HepG2 (cell line): ENCODE results near the gene KTN1. TPM values are rescaled to one million over a fixed set of nuclear protein-coding genes. Genes with fewer than 3 reads are reported as not detected.

Source experiments
- AKAP8 ChIP-seq: sonication (generic); formaldehyde crosslinking; IDR thresholded peaks from 2 replicates; pipeline ENCODE4 v1.5.1; 2020; ENCODE audit warnings: mild to moderate bottlenecking, missing genetic modification reagents
- DNMT3B ChIP-seq: conservative IDR thresholded peaks from 2 replicates; pipeline ENCODE4 v1.6.1; 2016; ENCODE audit warnings: missing biosample characterization, control low read depth
- ELF4 ChIP-seq: sonication (generic); formaldehyde crosslinking; IDR thresholded peaks from 2 replicates; pipeline ENCODE4 v1.5.0; 2020; ENCODE audit warnings: missing genetic modification reagents, mild to moderate bottlenecking, moderate library complexity, borderline replicate concordance
- FOXA1 ChIP-seq, 2 experiments: fragments of 450-650 bp in 1 of 2; sonication (generic) in 1 of 2; formaldehyde crosslinking in 1 of 2; IDR thresholded peaks; 2 replicates each; pipeline versions ENCODE4 v1.4.0 to v1.6.1; 2016 to 2020; ENCODE audit warnings: missing genetic modification reagents in 1 of 2
- GABPA ChIP-seq, 2 experiments: IDR thresholded peaks; 2 replicates each; pipeline ENCODE4 v1.6.1; 2011 to 2016; ENCODE audit warnings: low read depth in 2 of 2, low read length in 1 of 2, missing biosample characterization in 1 of 2, missing genetic modification characterization in 1 of 2
- HOXA5 ChIP-seq: sonication (generic); formaldehyde crosslinking; IDR thresholded peaks from 2 replicates; pipeline ENCODE4 v1.4.0; 2020; ENCODE audit warnings: missing genetic modification reagents
- HOXA7 ChIP-seq: sonication (generic); formaldehyde crosslinking; IDR thresholded peaks from 2 replicates; pipeline ENCODE4 v1.8.1; 2022; ENCODE audit warnings: mild to moderate bottlenecking, missing genetic modification reagents, moderate library complexity
- KDM1A ChIP-seq: IDR thresholded peaks from 2 replicates; pipeline ENCODE4 v1.6.1; 2016; ENCODE audit warnings: missing compliant biosample characterization
- MED13 ChIP-seq: sonication (generic); formaldehyde crosslinking; IDR thresholded peaks from 2 replicates; pipeline ENCODE4 v1.5.0; 2020; ENCODE audit warnings: missing genetic modification reagents
- REPIN1 ChIP-seq: sonication (generic); formaldehyde crosslinking; IDR thresholded peaks from 2 replicates; pipeline ENCODE4 v1.8.0; 2022; ENCODE audit warnings: missing genetic modification reagents, low read depth, mild to moderate bottlenecking, borderline replicate concordance
- RFXAP ChIP-seq: sonication (generic); formaldehyde crosslinking; IDR thresholded peaks from 2 replicates; pipeline ENCODE4 v1.4.0; 2020; ENCODE audit warnings: missing genetic modification reagents, borderline replicate concordance
- YEATS2 ChIP-seq: sonication (generic); formaldehyde crosslinking; IDR thresholded peaks from 2 replicates; pipeline ENCODE4 v1.4.0; 2020; ENCODE audit warnings: missing genetic modification reagents, borderline replicate concordance
- ZNF552 ChIP-seq: sonication (generic); formaldehyde crosslinking; IDR thresholded peaks from 2 replicates; pipeline ENCODE4 v1.9.0; 2022; ENCODE audit warnings: missing genetic modification reagents, mild to moderate bottlenecking, borderline replicate concordance
- ZNF564 ChIP-seq: sonication (generic); formaldehyde crosslinking; IDR thresholded peaks from 2 replicates; pipeline ENCODE4 v1.8.1; 2023; ENCODE audit warnings: mild to moderate bottlenecking, missing genetic modification reagents
- ZNF7 ChIP-seq: IDR thresholded peaks from 2 replicates; pipeline ENCODE4 v1.6.1; 2016; ENCODE audit warnings: missing biosample characterization, missing genetic modification reagents
- polyA plus RNA-seq, 8 experiments: library from polyadenylated mRNA; depleted of rRNA in 3 of 8; stranded (reverse) in 7 of 8; unstranded in 1 of 8; fragments of >200 nt; fragmentation: Illumina TruSeq in 4 of 8; extraction: Trizol in 4 of 8; gene quantifications; 2 replicates each; pipeline versions ENCODE4 v1.2.1 to v1.2.3, GENCODE V29; 2011 to 2016; ENCODE audit warnings: low read depth in 4 of 8, missing spikeins in 1 of 8, mixed read lengths in 1 of 8; ENCODE audit not compliant: insufficient read depth in 1 of 8
- total RNA-seq, 5 experiments: library from RNA; depleted of rRNA; stranded (reverse); fragments of >200 nt; fragmentation: Illumina TruSeq; extraction: Trizol; gene quantifications; 2 replicates each; pipeline ENCODE4 v1.2.3, GENCODE V29; 2016; ENCODE audit warnings: low read depth in 1 of 5
- TF ChIP-seq, protein P1 (sequence below): sonication (generic); formaldehyde crosslinking; IDR thresholded peaks from 2 replicates; pipeline ENCODE4 v1.4.0; 2020; ENCODE audit warnings: mild to moderate bottlenecking, missing genetic modification reagents, borderline replicate concordance
- TF ChIP-seq, protein P2 (sequence below): sonication (generic); formaldehyde crosslinking; IDR thresholded peaks from 2 replicates; pipeline ENCODE4 v1.5.0; 2020; ENCODE audit warnings: missing genetic modification reagents, mild to moderate bottlenecking, borderline replicate concordance
- TF ChIP-seq, protein P3 (sequence below): sonication (generic); formaldehyde crosslinking; conservative IDR thresholded peaks from 2 replicates; pipeline ENCODE4 v1.4.0; 2020; ENCODE audit warnings: missing genetic modification reagents
- TF ChIP-seq, protein P4 (sequence below): sonication (generic); formaldehyde crosslinking; IDR thresholded peaks from 2 replicates; pipeline ENCODE4 v1.8.0; 2022; ENCODE audit warnings: missing genetic modification reagents, mild to moderate bottlenecking, moderate library complexity, borderline replicate concordance

KTN1 gene
- total and polyA plus RNA-seq, 2 of the 13 experiments (the other 11 are each of a cell fraction or from before 2014, with no cell fraction given), result 60.6 to 169 TPM

DNA sequence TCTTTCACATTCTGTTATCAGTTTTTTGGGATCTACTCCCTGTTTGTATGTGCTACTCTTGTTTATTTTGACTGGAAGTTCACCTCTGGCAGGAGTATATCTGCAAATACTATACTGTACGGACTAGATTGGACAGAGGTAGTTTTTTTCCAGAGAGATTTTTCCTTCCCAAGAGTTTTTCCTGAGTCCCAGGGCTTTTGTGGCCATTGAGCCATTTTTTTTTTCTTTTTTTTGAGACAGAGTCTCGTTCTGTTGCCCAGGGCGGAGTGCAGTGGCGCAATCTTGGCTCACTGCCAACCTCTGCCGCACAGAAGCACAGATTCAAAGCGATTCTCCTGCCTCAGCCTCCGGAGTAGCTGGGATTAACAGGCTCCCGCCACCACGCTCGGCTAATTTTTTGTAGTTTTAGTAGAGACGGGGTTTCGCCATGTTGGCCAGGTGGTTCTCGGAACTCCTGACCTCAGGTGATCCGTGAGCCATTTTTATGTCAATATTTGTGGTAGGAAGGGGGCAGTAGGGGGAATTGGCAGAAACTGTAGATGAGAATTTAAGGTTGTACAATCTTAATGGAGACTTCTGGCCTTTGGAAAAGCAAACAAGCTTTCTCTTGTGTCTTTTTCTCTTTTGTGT is 19.4 kb downstream of the KTN1 start (continued):
- peak; percentile 84 for TF ChIP-seq FOXA1 (IDR thresholded peaks at IDR 0.05)
- peak; percentile 80 for TF ChIP-seq FOXA1 (CRISPR knock-in tag; IDR thresholded peaks at IDR 0.05)
- peak; percentile 70; the same call in 1 of the 2 replicates for TF ChIP-seq RFXAP (CRISPR knock-in tag)
- TF ChIP-seq GABPA (IDR thresholded peaks at IDR 0.05; ENCODE audit: low read depth, low read length), result no peak
- peak; percentile 56; the same call in 1 of the 2 replicates for TF ChIP-seq GABPA (CRISPR knock-in tag; IDR thresholded peaks at IDR 0.05; ENCODE audit: low read depth)
- TF ChIP-seq DNMT3B, result no peak
- TF ChIP-seq, protein P1, sequence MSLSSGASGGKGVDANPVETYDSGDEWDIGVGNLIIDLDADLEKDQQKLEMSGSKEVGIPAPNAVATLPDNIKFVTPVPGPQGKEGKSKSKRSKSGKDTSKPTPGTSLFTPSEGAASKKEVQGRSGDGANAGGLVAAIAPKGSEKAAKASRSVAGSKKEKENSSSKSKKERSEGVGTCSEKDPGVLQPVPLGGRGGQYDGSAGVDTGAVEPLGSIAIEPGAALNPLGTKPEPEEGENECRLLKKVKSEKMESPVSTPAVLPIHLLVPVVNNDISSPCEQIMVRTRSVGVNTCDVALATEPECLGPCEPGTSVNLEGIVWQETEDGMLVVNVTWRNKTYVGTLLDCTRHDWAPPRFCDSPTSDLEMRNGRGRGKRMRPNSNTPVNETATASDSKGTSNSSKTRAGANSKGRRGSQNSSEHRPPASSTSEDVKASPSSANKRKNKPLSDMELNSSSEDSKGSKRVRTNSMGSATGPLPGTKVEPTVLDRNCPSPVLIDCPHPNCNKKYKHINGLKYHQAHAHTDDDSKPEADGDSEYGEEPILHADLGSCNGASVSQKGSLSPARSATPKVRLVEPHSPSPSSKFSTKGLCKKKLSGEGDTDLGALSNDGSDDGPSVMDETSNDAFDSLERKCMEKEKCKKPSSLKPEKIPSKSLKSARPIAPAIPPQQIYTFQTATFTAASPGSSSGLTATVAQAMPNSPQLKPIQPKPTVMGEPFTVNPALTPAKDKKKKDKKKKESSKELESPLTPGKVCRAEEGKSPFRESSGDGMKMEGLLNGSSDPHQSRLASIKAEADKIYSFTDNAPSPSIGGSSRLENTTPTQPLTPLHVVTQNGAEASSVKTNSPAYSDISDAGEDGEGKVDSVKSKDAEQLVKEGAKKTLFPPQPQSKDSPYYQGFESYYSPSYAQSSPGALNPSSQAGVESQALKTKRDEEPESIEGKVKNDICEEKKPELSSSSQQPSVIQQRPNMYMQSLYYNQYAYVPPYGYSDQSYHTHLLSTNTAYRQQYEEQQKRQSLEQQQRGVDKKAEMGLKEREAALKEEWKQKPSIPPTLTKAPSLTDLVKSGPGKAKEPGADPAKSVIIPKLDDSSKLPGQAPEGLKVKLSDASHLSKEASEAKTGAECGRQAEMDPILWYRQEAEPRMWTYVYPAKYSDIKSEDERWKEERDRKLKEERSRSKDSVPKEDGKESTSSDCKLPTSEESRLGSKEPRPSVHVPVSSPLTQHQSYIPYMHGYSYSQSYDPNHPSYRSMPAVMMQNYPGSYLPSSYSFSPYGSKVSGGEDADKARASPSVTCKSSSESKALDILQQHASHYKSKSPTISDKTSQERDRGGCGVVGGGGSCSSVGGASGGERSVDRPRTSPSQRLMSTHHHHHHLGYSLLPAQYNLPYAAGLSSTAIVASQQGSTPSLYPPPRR (CRISPR knock-in tag), result peak; percentile 93
- peak; percentile 68 for TF ChIP-seq HOXA5 (CRISPR knock-in tag)
- no peak for TF ChIP-seq HOXA7
- no peak for TF ChIP-seq ZNF7
- TF ChIP-seq REPIN1 (CRISPR knock-in tag), result peak; percentile 83; the same call in 1 of the 2 replicates
- TF ChIP-seq ZNF564 (CRISPR knock-in tag), result no peak
- TF ChIP-seq, protein P2, sequence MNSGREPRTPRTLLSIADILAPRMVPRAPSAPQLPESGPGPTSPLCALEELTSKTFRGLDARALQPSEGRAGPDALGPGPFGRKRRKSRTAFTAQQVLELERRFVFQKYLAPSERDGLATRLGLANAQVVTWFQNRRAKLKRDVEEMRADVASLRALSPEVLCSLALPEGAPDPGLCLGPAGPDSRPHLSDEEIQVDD (CRISPR knock-in tag), result no peak
- no peak for TF ChIP-seq ZNF552 (CRISPR knock-in tag)
- TF ChIP-seq MED13 (CRISPR knock-in tag), result no peak
- TF ChIP-seq, protein P3, sequence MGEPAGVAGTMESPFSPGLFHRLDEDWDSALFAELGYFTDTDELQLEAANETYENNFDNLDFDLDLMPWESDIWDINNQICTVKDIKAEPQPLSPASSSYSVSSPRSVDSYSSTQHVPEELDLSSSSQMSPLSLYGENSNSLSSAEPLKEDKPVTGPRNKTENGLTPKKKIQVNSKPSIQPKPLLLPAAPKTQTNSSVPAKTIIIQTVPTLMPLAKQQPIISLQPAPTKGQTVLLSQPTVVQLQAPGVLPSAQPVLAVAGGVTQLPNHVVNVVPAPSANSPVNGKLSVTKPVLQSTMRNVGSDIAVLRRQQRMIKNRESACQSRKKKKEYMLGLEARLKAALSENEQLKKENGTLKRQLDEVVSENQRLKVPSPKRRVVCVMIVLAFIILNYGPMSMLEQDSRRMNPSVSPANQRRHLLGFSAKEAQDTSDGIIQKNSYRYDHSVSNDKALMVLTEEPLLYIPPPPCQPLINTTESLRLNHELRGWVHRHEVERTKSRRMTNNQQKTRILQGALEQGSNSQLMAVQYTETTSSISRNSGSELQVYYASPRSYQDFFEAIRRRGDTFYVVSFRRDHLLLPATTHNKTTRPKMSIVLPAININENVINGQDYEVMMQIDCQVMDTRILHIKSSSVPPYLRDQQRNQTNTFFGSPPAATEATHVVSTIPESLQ (CRISPR knock-in tag), result no peak
- no peak; the same call in 1 of the 2 replicates for TF ChIP-seq KDM1A
- peak; percentile 36; the same call in 1 of the 2 replicates for TF ChIP-seq YEATS2 (CRISPR knock-in tag)
- TF ChIP-seq AKAP8 (CRISPR knock-in tag), result no peak
- TF ChIP-seq, protein P4, sequence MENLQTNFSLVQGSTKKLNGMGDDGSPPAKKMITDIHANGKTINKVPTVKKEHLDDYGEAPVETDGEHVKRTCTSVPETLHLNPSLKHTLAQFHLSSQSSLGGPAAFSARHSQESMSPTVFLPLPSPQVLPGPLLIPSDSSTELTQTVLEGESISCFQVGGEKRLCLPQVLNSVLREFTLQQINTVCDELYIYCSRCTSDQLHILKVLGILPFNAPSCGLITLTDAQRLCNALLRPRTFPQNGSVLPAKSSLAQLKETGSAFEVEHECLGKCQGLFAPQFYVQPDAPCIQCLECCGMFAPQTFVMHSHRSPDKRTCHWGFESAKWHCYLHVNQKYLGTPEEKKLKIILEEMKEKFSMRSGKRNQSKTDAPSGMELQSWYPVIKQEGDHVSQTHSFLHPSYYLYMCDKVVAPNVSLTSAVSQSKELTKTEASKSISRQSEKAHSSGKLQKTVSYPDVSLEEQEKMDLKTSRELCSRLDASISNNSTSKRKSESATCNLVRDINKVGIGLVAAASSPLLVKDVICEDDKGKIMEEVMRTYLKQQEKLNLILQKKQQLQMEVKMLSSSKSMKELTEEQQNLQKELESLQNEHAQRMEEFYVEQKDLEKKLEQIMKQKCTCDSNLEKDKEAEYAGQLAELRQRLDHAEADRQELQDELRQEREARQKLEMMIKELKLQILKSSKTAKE (CRISPR knock-in tag), result peak; percentile 73
- TF ChIP-seq ELF4 (CRISPR knock-in tag), result no peak
